Measurements from ENCODE around the gene SERINC5. TPM values are rescaled to one million over a fixed set of nuclear protein-coding genes. Genes with fewer than 3 reads are reported as not detected.

Gene SERINC5
- total RNA-seq, 2 donors from 2014 or later, result 134 to 183 TPM

GRCh38 chr5:80198920-80199319, 56.9 kb downstream of the SERINC5 start:
- peaks cover 18% of the 10 kb centered on the region for H3K4me1 Mint-ChIP-seq
- no peaks in the 10 kb centered on the region for H3K9me3 Mint-ChIP-seq

GRCh38 chr5:80198399-80198798, 57.4 kb downstream of the SERINC5 start:
- DNase-seq, result no peak
- H3K4me1 ChIP-seq (ENCODE audit: control insufficient read depth, insufficient read depth, low read length), result peaks cover 5% of the 10 kb centered on the region
- Mint-ChIP-seq H3K4me3 (no peak overlapping the region), H3K36me3 (ENCODE audit: low read depth) (peaks cover 56% of the 10 kb centered on the region), H3K9me3 (no peaks in the 10 kb centered on the region), H3K27ac (no peak overlapping the region), H3K4me1 (peaks cover 21% of the 10 kb centered on the region), H3K27me3 (ENCODE audit: insufficient read depth) (no peaks in the 10 kb centered on the region)
- peaks cover 71% of the 10 kb centered on the region for H3K36me3 ChIP-seq (ENCODE audit: control insufficient read depth, insufficient read depth, low read length)
- no peaks in the 10 kb centered on the region for H3K9me3 ChIP-seq (ENCODE audit: control insufficient read depth, low read length)
- no peak overlapping the region for H3K9ac ChIP-seq (ENCODE audit: extremely low read depth, low read length, poor library complexity, severe bottlenecking)
- no peak overlapping the region for H3K4me3 ChIP-seq (ENCODE audit: low read length)
- no peak for TF ChIP-seq CTCF (conservative IDR thresholded peaks at IDR 0.05)
- H3K27me3 ChIP-seq (ENCODE audit: control insufficient read depth, insufficient read depth, low read length, poor library complexity, severe bottlenecking), result no peaks in the 10 kb centered on the region
- 80 to 91% methylated on average over 7 to 11 of the region's 11 CpGs for whole genome bisulfite sequencing, 2 experiments (ENCODE audit: insufficient coverage in 1 of 2, insufficient read length in 1 of 2)
- H3K27ac ChIP-seq (ENCODE audit: low read depth, low read length), result no peak overlapping the region

More at GRCh38 chr5:80198920-80199319, 56.9 kb downstream of the SERINC5 start:
- Histone ChIP-seq H3K4me1 (ENCODE audit: control insufficient read depth, insufficient read depth, low read length) (peaks cover 5% of the 10 kb centered on the region), H3K27ac (ENCODE audit: low read depth, low read length) (no peak overlapping the region), H3K36me3 (ENCODE audit: control insufficient read depth, insufficient read depth, low read length) (peaks cover 76% of the 10 kb centered on the region), H3K4me3 (ENCODE audit: low read length) (no peak overlapping the region), H3K9ac (ENCODE audit: extremely low read depth, low read length, poor library complexity, severe bottlenecking) (no peak overlapping the region), H3K9me3 (ENCODE audit: control insufficient read depth, low read length) (no peaks in the 10 kb centered on the region), H3K27me3 (ENCODE audit: control insufficient read depth, insufficient read depth, low read length, poor library complexity, severe bottlenecking) (no peaks in the 10 kb centered on the region)
- no peak overlapping the region for H3K4me3 Mint-ChIP-seq
- H3K27ac Mint-ChIP-seq, result peak overlapping the region; percentile 6
- no peak for TF ChIP-seq CTCF (conservative IDR thresholded peaks at IDR 0.05)
- no peaks in the 10 kb centered on the region for H3K27me3 Mint-ChIP-seq (ENCODE audit: insufficient read depth)
- DNase-seq, result no peak
- 97 to 100% methylated on average over 1 to 3 of the region's 3 CpGs for WGBS, 2 experiments (ENCODE audit: insufficient coverage in 1 of 2, insufficient read length in 1 of 2)
- H3K36me3 Mint-ChIP-seq (ENCODE audit: low read depth), result peaks cover 59% of the 10 kb centered on the region

GRCh38 chr5:80195837-80196400, 59.9 kb downstream of the SERINC5 start:
- Mint-ChIP-seq H3K27me3 (ENCODE audit: insufficient read depth) (no peaks in the 10 kb centered on the region), H3K27ac (no peak overlapping the region), H3K4me3 (no peak overlapping the region), H3K36me3 (ENCODE audit: low read depth) (peaks cover 36% of the 10 kb centered on the region), H3K9me3 (no peaks in the 10 kb centered on the region), H3K4me1 (peaks cover 34% of the 10 kb centered on the region)
- Histone ChIP-seq H3K27me3 (ENCODE audit: control insufficient read depth, insufficient read depth, low read length, poor library complexity, severe bottlenecking) (no peaks in the 10 kb centered on the region), H3K4me3 (ENCODE audit: low read length) (no peak overlapping the region), H3K9ac (ENCODE audit: extremely low read depth, low read length, poor library complexity, severe bottlenecking) (no peak overlapping the region), H3K27ac (ENCODE audit: low read depth, low read length) (no peak overlapping the region), H3K4me1 (ENCODE audit: control insufficient read depth, insufficient read depth, low read length) (peaks cover 12% of the 10 kb centered on the region), H3K9me3 (ENCODE audit: control insufficient read depth, low read length) (no peaks in the 10 kb centered on the region), H3K36me3 (ENCODE audit: control insufficient read depth, insufficient read depth, low read length) (peaks cover 47% of the 10 kb centered on the region)
- 92 to 94% methylated on average over 3 to 6 of the region's 6 CpGs for WGBS, 2 experiments (ENCODE audit: insufficient coverage in 1 of 2, insufficient read length in 1 of 2)
- no peak for TF ChIP-seq CTCF (conservative IDR thresholded peaks at IDR 0.05)
- DNase-seq, result peak; percentile 43

All from endodermal cell (in vitro differentiated cells).